Gastroesophageal sphincter (tissue), 4 donors: Measurements from ENCODE around the gene LANCL2. TPM values are rescaled to one million over a fixed set of nuclear protein-coding genes. Genes with fewer than 3 reads are reported as not detected.
A peak's percentile ranks its signal among the peaks of the same experiment; 100 is the strongest.
"Not testable (repeated sequence)": the region's sequence is repeated elsewhere in the genome, so short reads cannot be mapped to it uniquely, and the experiment has no call there.

ENCODE experiments used
- ATAC-seq: fragments of 150-250 bp; one replicate; pipeline ENCODE4 v1.9.1; 2016; ENCODE audit warnings: mild to moderate bottlenecking, moderate library complexity
- H3K27ac ChIP-seq, 4 donors: fragments of 200-600 bp; sonication (generic) in 3 of 4; 1 replicate in 3 of 4; 2 replicates in 1 of 4; pipeline ENCODE4 v1.5.1; 2016 to 2019
- H3K27me3 ChIP-seq: fragments of 200-600 bp; sonication (generic); one replicate; pipeline ENCODE4 v1.5.1; 2019
- H3K36me3 ChIP-seq, 2 donors: fragments of 200-600 bp; sonication (generic); one replicate each; pipeline ENCODE4 v1.5.1; 2019; ENCODE audit warnings: control low read depth in 1 of 2
- H3K4me1 ChIP-seq, 3 donors: fragments of 200-600 bp; sonication (generic); 1 replicate in 2 of 3; 2 replicates in 1 of 3; pipeline ENCODE4 v1.5.1; 2016 to 2019; ENCODE audit warnings: control low read depth in 2 of 3
- H3K4me3 ChIP-seq, 2 donors: fragments of 200-600 bp; sonication (generic); one replicate each; pipeline ENCODE4 v1.5.1; 2019; ENCODE audit warnings: mild to moderate bottlenecking in 1 of 2, moderate library complexity in 1 of 2
- H3K9me3 ChIP-seq, 3 donors: fragments of 200-600 bp; sonication (generic); one replicate each; pipeline ENCODE4 v1.5.1; 2017 to 2019; ENCODE audit warnings: control low read depth in 2 of 3
- CTCF ChIP-seq, 4 experiments: fragments of 200-600 bp in 2 of 4; fragments of 450-650 bp in 2 of 4; sonication (generic) in 1 of 4; IDR thresholded peaks; one replicate each; pipeline ENCODE4 v1.5.1; 2017 to 2019; ENCODE audit warnings: antibody characterized with exemption in 4 of 4, mild to moderate bottlenecking in 2 of 4, moderate library complexity in 2 of 4
- EP300 ChIP-seq: sonication (generic); formaldehyde crosslinking; IDR thresholded peaks from one replicate; pipeline ENCODE4 v1.6.1; 2017; ENCODE audit warnings: antibody characterized with exemption, mild to moderate bottlenecking
- POLR2A ChIP-seq, 2 donors: fragments of 450-650 bp; IDR thresholded peaks; one replicate each; pipeline ENCODE4 v1.6.1; 2017; ENCODE audit warnings: antibody characterized with exemption in 2 of 2, mild to moderate bottlenecking in 2 of 2, moderate library complexity in 1 of 2
- POLR2AphosphoS5 ChIP-seq: sonication (generic); formaldehyde crosslinking; IDR thresholded peaks from one replicate; pipeline ENCODE4 v1.6.1; 2017; ENCODE audit warnings: antibody characterized with exemption
- WGBS, 2 donors: methylation state at CpG; one replicate each; pipeline ENCODE4 v1.1.5; 2018; ENCODE audit warnings: low coverage in 1 of 2; 5-methylcytosine and 5-hydroxymethylcytosine counted together
- total RNA-seq, 4 donors: library from RNA; depleted of rRNA; stranded (reverse); fragments of >200 nt; gene quantifications; one replicate each; pipeline ENCODE4 v1.1.0, GENCODE V29; 2016

Gene LANCL2
- total RNA-seq, 4 donors from 2014 or later, result 6.9 to 10.6 (median 9.3) TPM

GRCh38 chr7:55411844-55412243 is 46.7 kb downstream of the LANCL2 start:
- WGBS, 2 donors, result 61 to 93% methylated on average over 3 to 12 of the region's 12 CpGs
- H3K27me3 ChIP-seq, result no peaks in the 10 kb centered on the region
- no peak for ATAC-seq
- H3K36me3 ChIP-seq, result peaks cover 0 to 24% of the 10 kb centered on the region in 2 donors
- TF ChIP-seq POLR2AphosphoS5 (no peak), CTCF (IDR thresholded peaks at IDR 0.05) (no peak), POLR2A (IDR thresholded peaks at IDR 0.05) (no peak), EP300 (no peak)
- no peak overlapping the region for H3K27ac ChIP-seq
- H3K4me1 ChIP-seq, result no peaks in the 10 kb centered on the region
- no peaks in the 10 kb centered on the region for H3K9me3 ChIP-seq
- no peak overlapping the region for H3K4me3 ChIP-seq

- 80% methylated on average over 1 of the region's 3 CpGs; no CpG with 5 or more reads in 1 of the 2 donors for WGBS, 2 donors
- no peak for ATAC-seq
- no peak overlapping the region for H3K27ac ChIP-seq
- no peaks in the 10 kb centered on the region for H3K9me3 ChIP-seq
- TF ChIP-seq POLR2AphosphoS5, result no peak
- no peak for TF ChIP-seq EP300
- no peak for TF ChIP-seq CTCF (IDR thresholded peaks at IDR 0.05)
- no peak for TF ChIP-seq POLR2A (IDR thresholded peaks at IDR 0.05)
- peaks cover 0 to 14% of the 10 kb centered on the region in 2 donors for H3K36me3 ChIP-seq
- H3K4me1 ChIP-seq, result no peaks in the 10 kb centered on the region
- no peaks in the 10 kb centered on the region for H3K27me3 ChIP-seq
- no peak overlapping the region for H3K4me3 ChIP-seq
These were observed 48.3 kb downstream of the LANCL2 start for GRCh38 chr7:55413442-55413841.

DNA sequence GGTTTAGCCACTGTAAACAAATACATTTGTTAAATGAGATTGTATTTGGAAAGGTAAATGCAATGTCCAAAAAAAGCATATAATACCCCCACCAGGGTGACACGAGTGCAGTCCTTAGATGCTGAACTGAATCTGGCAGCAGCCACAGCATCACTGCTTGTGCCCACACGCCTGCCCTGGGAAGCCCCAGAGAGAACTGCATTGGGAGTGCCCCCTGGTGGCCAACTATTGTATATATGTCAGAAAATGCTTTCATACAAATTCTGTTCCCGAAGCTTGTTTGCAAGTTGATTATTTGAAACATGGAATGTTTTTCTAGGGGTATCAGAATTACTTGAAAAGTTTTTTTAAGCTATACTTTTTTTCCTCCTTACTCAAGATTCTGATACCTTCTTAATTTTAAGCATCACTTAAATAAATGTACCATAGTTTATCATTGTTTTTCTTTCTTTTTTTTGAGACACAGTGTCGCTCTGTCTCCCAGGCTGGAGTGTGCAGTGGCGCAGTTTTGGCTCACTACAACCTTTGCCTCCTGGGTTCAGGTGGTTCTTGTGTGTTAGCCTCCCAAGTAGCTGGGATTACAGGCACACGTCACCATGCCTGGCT is 50.1 kb downstream of the LANCL2 start:
- H3K4me1 ChIP-seq, result no peaks in the 10 kb centered on the region
- peaks cover 0 to 14% of the 10 kb centered on the region in 2 donors for H3K36me3 ChIP-seq
- no peaks in the 10 kb centered on the region for H3K9me3 ChIP-seq
- ATAC-seq, result no peak
- no peak overlapping the region for H3K27ac ChIP-seq
- H3K4me3 ChIP-seq, result no peak overlapping the region
- no peaks in the 10 kb centered on the region for H3K27me3 ChIP-seq
- WGBS, 2 donors, result 7 to 29% methylated on average over 3 to 4 of the region's 6 CpGs
- TF ChIP-seq CTCF (IDR thresholded peaks at IDR 0.05) (peak; percentile 79 to 82 (median 80)), POLR2AphosphoS5 (peak; percentile 22), POLR2A (IDR thresholded peaks at IDR 0.05) (no peak), EP300 (no peak)

DNA sequence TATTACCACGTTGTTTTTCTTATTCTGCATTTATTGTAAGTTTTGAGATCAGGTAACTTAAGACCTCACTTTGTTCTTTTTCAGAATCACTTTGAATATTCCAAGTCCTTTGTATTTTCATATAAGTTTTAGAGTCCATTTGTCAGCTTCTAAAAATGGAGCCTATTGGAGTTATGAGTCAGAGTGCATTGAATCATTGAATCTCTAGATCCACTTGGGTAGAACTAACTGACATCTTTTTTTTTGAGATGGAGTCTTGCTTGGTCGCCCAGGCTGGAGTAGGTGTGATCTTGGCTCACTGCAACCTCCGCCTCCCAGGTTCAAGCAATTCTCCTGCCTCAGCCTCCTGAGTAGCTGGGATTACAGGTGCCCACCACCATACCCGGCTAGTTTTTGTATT is 52.3 kb downstream of the LANCL2 start:
- not testable (repeated sequence) for H3K27ac ChIP-seq, H3K36me3 ChIP-seq, H3K4me1 ChIP-seq, H3K27me3 ChIP-seq, ATAC-seq, H3K9me3 ChIP-seq, H3K4me3 ChIP-seq
- WGBS, 2 donors, result 87 to 96% methylated on average over 3 to 4 of the region's 4 CpGs

DNA sequence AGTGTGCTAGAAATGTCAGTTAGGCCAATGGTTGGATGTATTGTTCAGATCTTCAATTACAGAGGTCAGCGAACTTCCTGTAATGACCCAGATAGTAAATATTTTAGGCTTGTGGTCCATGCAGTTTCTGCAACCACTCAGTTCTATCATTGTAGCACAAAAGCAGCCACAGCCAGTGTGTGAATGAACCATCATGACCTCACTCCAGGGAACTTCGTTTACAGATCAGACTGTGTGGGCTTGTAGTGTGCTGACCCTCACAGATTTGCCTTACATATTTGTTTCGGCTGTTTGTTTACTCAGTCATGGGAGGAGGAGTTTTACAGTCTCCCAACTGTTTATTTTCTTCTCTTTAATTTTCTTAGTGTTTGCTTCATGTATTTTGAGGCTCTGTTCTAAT is 55.4 kb downstream of the LANCL2 start:
- no peaks in the 10 kb centered on the region for H3K27me3 ChIP-seq
- H3K36me3 ChIP-seq, result peaks cover 0 to 17% of the 10 kb centered on the region in 2 donors
- TF ChIP-seq POLR2AphosphoS5 (no peak), EP300 (no peak), POLR2A (IDR thresholded peaks at IDR 0.05) (no peak), CTCF (IDR thresholded peaks at IDR 0.05) (no peak)
- no peaks in the 10 kb centered on the region for H3K9me3 ChIP-seq
- no peak for ATAC-seq
- no peak overlapping the region for H3K27ac ChIP-seq
- 60 to 67% methylated on average over 2 to 3 of the region's 3 CpGs for WGBS, 2 donors
- no peaks in the 10 kb centered on the region for H3K4me1 ChIP-seq
- H3K4me3 ChIP-seq, result no peak overlapping the region
